ENCODE data around the gene XCL1. TPM values are rescaled to one million over a fixed set of nuclear protein-coding genes. Genes with fewer than 3 reads are reported as not detected.

Gene XCL1
- total and polyA plus RNA-seq, 2 of the 13 experiments (the other 11 are each of a cell fraction or from before 2014, with no cell fraction given) = 2.5 to 7.6 TPM

GRCh38 chr1:168626326-168626725 lies 49.9 kb downstream of the XCL1 start (continued):
- TF ChIP-seq DZIP1 (CRISPR knock-in tag; IDR thresholded peaks at IDR 0.05) (no peak), KDM2A (CRISPR knock-in tag; IDR thresholded peaks at IDR 0.05; ENCODE audit: borderline replicate concordance, low read depth) (no peak)

GRCh38 chr1:168627370-168627769 lies 51.0 kb downstream of the XCL1 start:
- peaks cover 0 to 10% of the 10 kb centered on the region in 2 experiments; a peak in 1 of 5 replicates for H3K27me3 ChIP-seq (ENCODE audit: control insufficient read depth in 1 of 2, insufficient read depth in 2 of 2, low read length in 2 of 2)
- H3K4me1 ChIP-seq (ENCODE audit: insufficient read depth, low read length) = no peaks in the 10 kb centered on the region
- in situ Hi-C loops (cut with HindIII; ENCODE audit: extremely low pct_ligation_motif_present, low pct_unique_long_range_greater_than_20kb) (no loop called here), intact Hi-C loops (cut with micrococcal nuclease; ENCODE audit: unreplicated experiment) (no loop called here)
- H3K27ac ChIP-seq (ENCODE audit: extremely low read length, insufficient read depth, low read length) = no peak overlapping the region
- ATAC-seq = peak; percentile 53
- no peaks in the 10 kb centered on the region for H4K20me1 ChIP-seq (ENCODE audit: insufficient read depth, low read length)
- H2AFZ ChIP-seq (ENCODE audit: low read length) = no peak overlapping the region
- FAIRE-seq = no peak
- no peak overlapping the region for H3K4me3 ChIP-seq (replicated peaks in 1 of 3; ENCODE audit: insufficient read depth in 1 of 3, low read depth in 2 of 3, low read length in 3 of 3)
- ChIA-PET CTCF (ENCODE audit: low intra/inter-chr PET ratio, low total read pairs) (no interaction called here), POLR2A (no interaction called here)
- DNase-seq (ENCODE audit: low spot score) = peak; percentile 20
- H3K9me3 ChIP-seq (ENCODE audit: low read length) = no peaks in the 10 kb centered on the region
- H3K36me3 ChIP-seq (replicated peaks in 1 of 2; ENCODE audit: control insufficient read depth in 1 of 2, insufficient read depth in 2 of 2, low read length in 2 of 2) = no peaks in the 10 kb centered on the region
- no peaks in the 10 kb centered on the region for H3K79me2 ChIP-seq (ENCODE audit: insufficient read depth, low read length)
- no peak overlapping the region for H3K4me2 ChIP-seq (ENCODE audit: low read depth, low read length)
- 32% methylated on average over 1 of the region's 1 CpG for WGBS (ENCODE audit: low lambda C conversion rate)
- no peak overlapping the region for H3K9ac ChIP-seq (ENCODE audit: insufficient read depth, low read depth, low read length)
- no TSS peak for BruUV-seq (replicated peaks)
- TF ChIP-seq HNF4G (IDR thresholded peaks at IDR 0.05; ENCODE audit: borderline replicate concordance, low read depth, low read length) = no peak
- no peak for TF ChIP-seq HNF4G (CRISPR knock-in tag; IDR thresholded peaks at IDR 0.05; ENCODE audit: borderline replicate concordance, low read depth)
- TF ChIP-seq SCMH1 (CRISPR knock-in tag; IDR thresholded peaks at IDR 0.05; ENCODE audit: borderline replicate concordance) = no peak
- no peak for TF ChIP-seq SNAPC4 (CRISPR knock-in tag; IDR thresholded peaks at IDR 0.05)
- TF ChIP-seq ZBTB39 (CRISPR knock-in tag; IDR thresholded peaks at IDR 0.05) = no peak
- TF ChIP-seq FOXA3 (CRISPR knock-in tag; IDR thresholded peaks at IDR 0.05) = peak; percentile 43; the same call in 1 of the 2 replicates
- no peak for TF ChIP-seq ZNF3 (CRISPR knock-in tag; IDR thresholded peaks at IDR 0.05)
- no peak for TF ChIP-seq SAP130 (CRISPR knock-in tag; IDR thresholded peaks at IDR 0.05; ENCODE audit: low read depth)
- no peak for TF ChIP-seq FOSL1 (CRISPR knock-in tag; IDR thresholded peaks at IDR 0.05; ENCODE audit: borderline replicate concordance)
- TF ChIP-seq HDAC1 (CRISPR knock-in tag; IDR thresholded peaks at IDR 0.05) = no peak
- no peak for TF ChIP-seq IRX3 (CRISPR knock-in tag; IDR thresholded peaks at IDR 0.05; ENCODE audit: borderline replicate concordance, low read depth)
- no peak for TF ChIP-seq ZNF598 (CRISPR knock-in tag; IDR thresholded peaks at IDR 0.05; ENCODE audit: borderline replicate concordance)
